ENCODE measurements around the gene UHMK1.
"Not testable (repeated sequence)": the region's sequence is repeated elsewhere in the genome, so short reads cannot be mapped to it uniquely, and the experiment has no call there.

The UHMK1 gene

DNA sequence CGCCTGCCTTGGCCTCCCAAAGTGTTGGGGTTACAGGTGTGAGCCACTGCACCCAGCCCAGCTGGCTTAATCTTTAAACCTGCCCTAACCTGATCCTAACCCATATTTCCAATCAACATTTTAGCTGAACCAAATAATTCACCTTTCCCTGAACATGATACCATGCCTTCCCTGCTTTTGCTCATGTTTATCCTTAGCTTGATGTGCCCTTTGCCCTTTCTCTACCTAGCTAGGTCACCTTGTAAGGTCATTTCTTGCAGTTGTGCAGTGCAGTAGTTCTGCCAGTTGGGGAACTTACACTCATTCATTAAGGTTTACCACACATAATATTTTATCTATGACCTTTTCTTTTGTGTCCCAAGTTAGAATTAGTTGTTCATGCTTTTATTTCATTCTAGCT lies 69.3 kb downstream of the UHMK1 start:
- DNase-seq = no peak

DNA sequence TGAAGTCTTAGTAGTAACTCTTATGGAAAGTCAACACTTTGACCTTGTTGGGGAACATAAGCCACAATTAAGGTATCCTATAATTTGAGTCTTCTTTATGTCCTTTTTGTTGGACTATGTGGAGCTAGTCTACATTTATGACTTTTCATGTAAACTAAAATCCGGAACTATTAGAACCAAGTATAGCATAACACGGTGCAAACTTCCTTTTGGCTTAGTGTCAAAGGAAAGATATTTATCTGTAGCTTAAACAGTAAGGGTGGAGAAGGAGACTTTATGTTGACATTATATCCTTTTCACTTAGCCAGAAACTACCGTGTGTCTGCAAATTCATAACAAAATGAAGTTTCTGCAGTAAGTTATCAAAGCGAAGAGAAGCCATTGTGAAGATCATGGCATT lies 71.2 kb downstream of the UHMK1 start:
- DNase-seq = no peak

DNA sequence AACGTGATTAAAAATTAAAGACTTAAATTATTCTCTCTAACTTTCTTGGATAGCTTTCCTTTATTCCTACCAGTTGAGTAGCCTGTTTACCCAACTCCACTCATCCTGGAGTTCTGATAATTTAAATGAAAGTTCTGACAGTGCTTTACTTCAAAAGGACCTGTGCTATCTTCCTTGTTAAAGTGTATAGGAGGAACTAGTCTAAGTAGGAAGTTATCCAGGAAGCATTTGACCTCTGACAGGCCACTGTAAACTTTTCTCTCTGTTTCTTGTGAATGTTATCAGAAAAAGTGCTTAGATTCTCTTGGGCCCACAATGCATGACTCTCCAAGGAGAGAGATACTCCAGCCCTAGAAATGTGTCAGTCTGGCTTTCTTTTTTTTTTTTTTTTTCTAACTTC lies 73.1 kb downstream of the UHMK1 start:
- DNase-seq = no peak

DNA sequence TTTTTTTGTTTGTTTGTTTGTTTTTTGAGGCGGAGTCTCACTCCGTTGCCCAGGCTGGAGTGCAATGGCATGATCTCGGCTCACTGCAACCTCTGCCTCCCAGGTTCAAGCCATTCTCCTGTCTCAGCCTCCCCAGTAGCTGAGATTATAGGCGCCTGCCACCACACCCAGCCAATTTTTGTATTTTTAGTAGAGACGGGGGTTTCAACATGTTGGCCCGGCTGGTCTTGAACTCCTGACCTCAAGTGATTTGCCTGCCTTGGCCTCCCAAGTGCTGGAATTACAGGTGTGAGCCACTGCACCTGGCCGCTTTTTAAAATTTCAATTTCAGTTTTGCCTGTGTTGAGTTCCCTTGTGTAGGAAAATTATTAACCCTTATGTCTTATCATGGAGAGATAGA lies 73.5 kb downstream of the UHMK1 start:
- DNase-seq = not testable (repeated sequence)

DNA sequence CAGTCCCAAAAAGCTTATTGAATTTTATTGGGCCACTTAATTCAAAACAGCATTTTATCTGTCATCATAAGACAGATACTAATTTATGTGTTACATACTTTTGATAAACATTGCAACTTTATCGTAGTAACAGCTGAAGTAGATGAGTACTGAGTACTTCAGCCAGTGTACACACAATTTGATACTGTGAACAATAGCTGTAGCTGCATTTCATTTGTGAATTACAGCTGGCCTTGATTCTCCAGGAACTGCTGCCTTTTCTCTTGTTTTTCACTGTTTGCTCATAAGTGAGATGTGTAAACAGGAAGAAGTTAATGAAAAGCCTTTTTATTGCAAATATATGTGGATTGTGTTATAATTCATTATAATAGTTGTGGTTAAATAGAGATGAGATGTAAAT lies 74.1 kb downstream of the UHMK1 start:
- DNase-seq = no peak

DNA sequence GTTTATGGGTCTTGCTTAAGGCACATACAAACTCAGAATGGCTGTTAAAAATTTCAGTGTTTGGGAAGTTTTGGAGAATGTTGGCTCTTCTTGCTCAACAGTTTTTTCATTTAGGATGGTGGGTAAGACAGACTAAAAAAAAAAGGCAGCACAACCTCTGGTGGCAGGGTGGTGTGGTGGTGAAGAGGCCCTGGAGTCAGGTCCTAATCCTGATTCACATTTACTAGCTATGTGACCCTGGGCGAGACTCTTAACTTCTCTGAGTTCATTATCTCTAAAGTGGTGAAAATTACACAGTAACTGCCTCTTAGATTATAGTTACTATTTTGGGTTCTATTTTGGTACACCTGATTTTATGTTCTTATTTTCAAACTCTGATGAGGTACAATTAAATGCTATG lies 75.5 kb downstream of the UHMK1 start:
- no peak for DNase-seq

DNA sequence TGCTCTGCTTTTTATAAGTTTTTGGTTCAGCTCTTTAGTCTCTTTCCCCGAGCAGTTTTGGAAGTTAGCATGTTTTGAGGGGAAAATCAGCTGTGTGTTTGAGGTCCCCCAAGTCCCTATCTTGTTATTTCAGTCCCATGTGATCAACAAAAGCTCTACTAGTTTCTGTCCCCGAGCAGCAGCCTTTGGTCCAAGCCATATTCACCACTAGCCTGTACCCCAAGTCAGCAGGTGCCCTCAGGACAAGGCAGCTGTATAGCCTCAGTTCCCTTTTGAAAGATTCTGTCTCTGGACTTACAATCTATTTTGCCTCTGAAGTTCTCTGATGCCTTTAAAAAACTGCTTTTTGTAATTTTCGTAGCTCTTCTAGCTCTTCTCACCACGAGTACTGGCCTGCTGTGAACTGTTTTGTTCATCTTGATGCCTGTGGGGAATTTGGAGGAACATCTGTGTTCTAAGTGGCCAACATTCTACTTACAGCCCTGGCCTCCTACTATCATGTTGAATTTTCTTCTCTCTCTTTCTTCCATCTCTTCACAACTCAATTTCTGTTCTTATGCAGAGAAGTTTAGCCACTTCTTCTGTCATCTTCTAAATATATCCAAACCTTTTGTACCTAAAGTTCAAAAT lies 80.6 kb downstream of the UHMK1 start:
- no peak for DNase-seq

DNA sequence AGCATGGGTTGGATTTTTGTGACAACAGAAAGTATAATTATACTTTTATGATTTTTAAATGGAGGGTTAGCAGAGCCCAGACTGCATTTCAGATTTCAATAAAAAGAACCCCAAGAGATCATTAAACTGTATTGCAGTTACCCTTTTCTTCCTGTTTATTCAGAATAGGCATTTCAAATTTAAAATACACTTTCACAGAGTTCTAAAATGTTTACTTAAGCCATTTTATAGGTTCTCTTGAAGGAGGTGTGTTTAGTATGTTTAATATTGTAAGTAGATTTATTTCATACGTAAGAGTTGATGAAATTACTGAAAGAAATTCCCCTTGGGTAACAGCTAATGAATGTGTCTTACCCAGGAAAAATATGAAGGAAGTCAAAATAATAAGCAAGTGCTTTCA lies 81.3 kb downstream of the UHMK1 start:
- no peak for DNase-seq

All from NCI-H526 (cell line).